T-helper 1 cell treated with Interleukin-12 subunit alpha and Interleukin-12 subunit beta and Interleukin-4 antibody, amounts not matched to agents 30 μg/mL and 1 μg/mL, for 36 hours (primary cell): ENCODE measurements around the gene CERK.

Source experiments
- H3K27ac Mint-ChIP-seq: one replicate; pipeline ENCODE4 v1.8.0; 2021; ENCODE audit warnings: mild to moderate bottlenecking, mixed read lengths
- H3K27me3 Mint-ChIP-seq: one replicate; pipeline ENCODE4 v1.8.0; 2021; ENCODE audit warnings: low read depth, mixed read lengths
- H3K36me3 Mint-ChIP-seq: one replicate; pipeline ENCODE4 v1.8.0; 2021; ENCODE audit warnings: low read depth, mixed read lengths
- H3K4me1 Mint-ChIP-seq: one replicate; pipeline ENCODE4 v1.8.0; 2021; ENCODE audit warnings: low read depth, mixed read lengths
- H3K4me3 Mint-ChIP-seq: one replicate; pipeline ENCODE4 v1.8.0; 2021; ENCODE audit warnings: mild to moderate bottlenecking, moderate library complexity, mixed read lengths
- H3K9me3 Mint-ChIP-seq: one replicate; pipeline ENCODE4 v1.8.0; 2021; ENCODE audit warnings: mixed read lengths

Gene CERK

GRCh38 chr22:46697811-46698515, 40.1 kb downstream of the CERK start:
- H3K27me3 Mint-ChIP-seq, result no peaks in the 10 kb centered on the region
- H3K4me1 Mint-ChIP-seq, result peaks cover 2% of the 10 kb centered on the region
- no peak overlapping the region for H3K4me3 Mint-ChIP-seq
- H3K36me3 Mint-ChIP-seq, result peaks cover 19% of the 10 kb centered on the region
- H3K9me3 Mint-ChIP-seq, result no peaks in the 10 kb centered on the region
- no peak overlapping the region for H3K27ac Mint-ChIP-seq

- no peaks in the 10 kb centered on the region for H3K9me3 Mint-ChIP-seq
- no peak overlapping the region for H3K27ac Mint-ChIP-seq
- no peaks in the 10 kb centered on the region for H3K27me3 Mint-ChIP-seq
- H3K4me3 Mint-ChIP-seq, result no peak overlapping the region
- H3K36me3 Mint-ChIP-seq, result peaks cover 22% of the 10 kb centered on the region
- H3K4me1 Mint-ChIP-seq, result peaks cover 2% of the 10 kb centered on the region
Measured at GRCh38 chr22:46696614-46697013, 41.4 kb downstream of the CERK start.

DNA sequence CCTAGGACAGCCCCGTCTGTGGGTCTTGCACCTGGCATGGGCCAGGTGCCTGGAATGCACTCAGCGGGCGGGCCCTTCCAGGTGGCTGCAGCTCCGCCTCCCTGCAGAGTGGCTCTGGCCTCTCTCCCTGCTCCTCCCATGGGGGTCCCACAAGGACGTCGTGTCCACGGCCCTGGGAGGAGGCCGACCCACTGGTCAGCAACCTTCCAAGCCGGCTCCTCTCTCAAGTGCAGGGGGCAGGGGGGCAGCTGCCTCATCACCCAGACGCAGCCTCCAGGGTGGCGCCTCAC, 41.9 kb downstream of the CERK start:
- peaks cover 26% of the 10 kb centered on the region for H3K36me3 Mint-ChIP-seq
- H3K9me3 Mint-ChIP-seq, result no peaks in the 10 kb centered on the region
- H3K4me3 Mint-ChIP-seq, result no peak overlapping the region
- no peak overlapping the region for H3K27ac Mint-ChIP-seq
- H3K27me3 Mint-ChIP-seq, result no peaks in the 10 kb centered on the region
- peaks cover 2% of the 10 kb centered on the region for H3K4me1 Mint-ChIP-seq

GRCh38 chr22:46695346-46696228, 42.5 kb downstream of the CERK start:
- Mint-ChIP-seq H3K36me3 (peaks cover 29% of the 10 kb centered on the region), H3K27ac (peak overlapping the region; percentile 36), H3K27me3 (no peaks in the 10 kb centered on the region), H3K4me1 (peaks cover 2% of the 10 kb centered on the region), H3K4me3 (no peak overlapping the region), H3K9me3 (no peaks in the 10 kb centered on the region)

GRCh38 chr22:46694416-46695170, 43.5 kb downstream of the CERK start:
- H3K27ac Mint-ChIP-seq, result no peak overlapping the region
- no peaks in the 10 kb centered on the region for H3K27me3 Mint-ChIP-seq
- no peak overlapping the region for H3K4me3 Mint-ChIP-seq
- H3K4me1 Mint-ChIP-seq, result peaks cover 2% of the 10 kb centered on the region
- H3K36me3 Mint-ChIP-seq, result peaks cover 29% of the 10 kb centered on the region
- H3K9me3 Mint-ChIP-seq, result no peaks in the 10 kb centered on the region

DNA sequence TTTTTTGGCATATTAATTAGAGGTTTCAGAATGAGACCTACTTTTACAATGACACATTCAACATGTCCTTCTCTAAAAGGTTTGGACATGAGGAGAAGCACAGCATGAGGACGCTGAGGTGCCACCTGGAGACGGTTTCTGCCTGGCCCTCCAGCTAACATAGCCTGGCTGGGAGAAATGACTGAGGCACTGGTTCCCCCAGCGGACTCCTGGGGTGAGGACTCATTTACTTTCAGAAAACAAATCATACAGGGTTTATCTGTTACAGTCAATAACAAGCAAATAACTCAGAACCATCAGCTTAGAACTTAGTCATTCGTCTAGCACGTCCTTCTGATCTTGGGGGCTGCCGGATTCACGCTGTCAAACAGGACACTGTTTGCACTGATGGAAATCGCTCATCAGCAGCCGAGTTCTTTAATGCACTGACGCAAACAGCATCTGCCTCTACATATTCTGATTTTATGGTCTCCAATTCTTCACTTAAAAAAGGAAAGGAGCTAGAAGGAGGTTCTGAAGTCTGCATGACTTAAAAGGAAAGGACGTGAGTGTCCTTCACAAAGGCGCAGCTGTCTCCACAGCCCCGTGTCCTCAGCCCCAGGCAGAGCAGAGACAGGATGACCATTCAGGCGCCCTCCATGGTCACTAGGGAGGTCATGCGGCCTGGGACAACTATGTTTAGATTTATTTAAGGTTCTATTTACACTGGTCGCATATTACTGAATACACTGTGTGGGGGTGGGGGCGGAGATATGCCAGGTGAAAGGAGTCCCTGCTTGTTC, 44.2 kb downstream of the CERK start:
- no peak overlapping the region for H3K27ac Mint-ChIP-seq
- H3K4me1 Mint-ChIP-seq, result peaks cover 2% of the 10 kb centered on the region
- peaks cover 24% of the 10 kb centered on the region for H3K36me3 Mint-ChIP-seq
- no peaks in the 10 kb centered on the region for H3K27me3 Mint-ChIP-seq
- H3K9me3 Mint-ChIP-seq, result no peaks in the 10 kb centered on the region
- no peak overlapping the region for H3K4me3 Mint-ChIP-seq

DNA sequence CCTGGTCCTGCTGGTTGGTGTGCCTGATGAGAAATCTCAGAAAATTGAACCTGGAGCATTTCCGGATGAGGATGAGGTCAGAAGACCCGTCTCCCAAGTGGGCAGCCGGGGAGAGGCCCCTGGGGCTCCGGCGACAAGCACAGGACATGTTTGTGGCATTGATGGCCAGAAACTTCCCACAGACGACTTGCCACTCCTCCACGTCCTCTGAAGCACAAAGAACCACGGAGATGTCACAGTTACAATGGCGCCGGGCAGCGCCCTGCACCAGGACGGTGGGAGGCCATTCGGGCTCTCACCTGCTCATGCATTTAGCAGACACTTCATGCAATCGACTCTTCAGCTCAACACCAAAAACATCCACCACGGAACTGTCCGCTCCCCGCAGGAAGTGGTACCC, 46.5 kb downstream of the CERK start:
- no peaks in the 10 kb centered on the region for H3K27me3 Mint-ChIP-seq
- H3K27ac Mint-ChIP-seq, result no peak overlapping the region
- no peak overlapping the region for H3K4me3 Mint-ChIP-seq
- H3K36me3 Mint-ChIP-seq, result peaks cover 28% of the 10 kb centered on the region
- H3K9me3 Mint-ChIP-seq, result no peaks in the 10 kb centered on the region
- H3K4me1 Mint-ChIP-seq, result peaks cover 3% of the 10 kb centered on the region

DNA sequence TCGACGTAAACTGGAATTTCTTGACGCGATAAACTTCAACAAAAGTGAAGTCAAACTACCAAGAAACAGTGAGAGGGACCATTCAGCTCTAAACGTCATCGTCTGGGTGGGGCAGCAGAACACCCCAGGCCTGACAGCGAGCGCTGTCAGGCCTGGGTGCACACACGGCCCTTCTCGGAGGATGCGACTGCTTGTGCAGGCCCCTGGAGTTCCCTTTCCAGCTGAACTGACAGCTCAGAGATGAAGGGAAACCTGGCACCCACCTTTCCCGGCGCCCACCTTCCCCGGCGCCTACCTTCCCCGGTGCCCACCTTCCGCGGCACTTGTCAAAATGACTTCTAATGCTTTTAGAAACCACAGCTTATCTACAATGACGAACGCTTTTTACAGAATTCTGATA, 47.9 kb downstream of the CERK start:
- peaks cover 33% of the 10 kb centered on the region for H3K36me3 Mint-ChIP-seq
- H3K9me3 Mint-ChIP-seq, result no peaks in the 10 kb centered on the region
- no peaks in the 10 kb centered on the region for H3K27me3 Mint-ChIP-seq
- no peak overlapping the region for H3K27ac Mint-ChIP-seq
- peaks cover 14% of the 10 kb centered on the region for H3K4me1 Mint-ChIP-seq
- H3K4me3 Mint-ChIP-seq, result no peak overlapping the region

DNA sequence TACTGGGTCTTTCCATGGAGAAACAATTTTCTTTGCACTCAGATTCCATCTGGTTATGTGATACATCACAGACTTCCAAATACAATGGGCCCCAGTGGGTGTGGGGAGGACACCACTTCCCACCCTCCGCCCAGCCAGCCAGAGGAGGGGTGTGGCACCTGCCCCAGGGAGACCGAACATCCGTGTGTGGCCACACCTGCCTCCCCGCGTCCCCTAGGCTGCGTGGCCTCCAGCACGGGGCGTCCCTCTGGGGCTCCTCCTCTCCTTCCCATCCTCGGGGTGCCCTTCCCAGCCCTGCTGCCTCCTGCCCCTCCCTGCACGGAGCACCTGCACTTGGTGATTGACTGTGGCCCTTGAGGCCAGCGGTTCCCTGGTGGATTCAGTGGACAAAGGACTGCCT, 49.1 kb downstream of the CERK start:
- Mint-ChIP-seq H3K4me1 (peaks cover 14% of the 10 kb centered on the region), H3K4me3 (no peak overlapping the region), H3K27me3 (no peaks in the 10 kb centered on the region), H3K36me3 (peaks cover 30% of the 10 kb centered on the region), H3K27ac (no peak overlapping the region), H3K9me3 (no peaks in the 10 kb centered on the region)

DNA sequence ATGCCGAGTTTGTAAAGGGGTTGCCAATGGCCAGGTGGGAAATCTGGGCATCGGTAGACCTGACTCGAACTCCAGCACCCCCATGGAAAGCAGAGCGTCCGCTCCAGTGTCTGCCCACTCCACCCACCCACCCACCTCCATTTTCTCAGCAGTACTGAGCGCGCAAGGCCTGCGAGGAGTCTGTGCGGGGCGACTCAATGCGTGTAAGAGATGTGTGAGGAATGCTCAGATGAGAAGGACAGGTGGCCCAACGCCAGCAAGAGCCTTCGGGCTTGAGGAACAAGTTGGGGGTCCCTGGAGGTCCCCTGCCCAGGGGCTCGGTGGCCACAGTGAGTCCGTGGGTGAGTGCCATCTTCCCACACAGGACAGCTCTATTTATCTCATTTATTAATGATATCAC, 50.6 kb downstream of the CERK start:
- H3K4me1 Mint-ChIP-seq, result peaks cover 14% of the 10 kb centered on the region
- H3K36me3 Mint-ChIP-seq, result peaks cover 30% of the 10 kb centered on the region
- H3K27ac Mint-ChIP-seq, result no peak overlapping the region
- no peak overlapping the region for H3K4me3 Mint-ChIP-seq
- H3K27me3 Mint-ChIP-seq, result no peaks in the 10 kb centered on the region
- H3K9me3 Mint-ChIP-seq, result no peaks in the 10 kb centered on the region

DNA sequence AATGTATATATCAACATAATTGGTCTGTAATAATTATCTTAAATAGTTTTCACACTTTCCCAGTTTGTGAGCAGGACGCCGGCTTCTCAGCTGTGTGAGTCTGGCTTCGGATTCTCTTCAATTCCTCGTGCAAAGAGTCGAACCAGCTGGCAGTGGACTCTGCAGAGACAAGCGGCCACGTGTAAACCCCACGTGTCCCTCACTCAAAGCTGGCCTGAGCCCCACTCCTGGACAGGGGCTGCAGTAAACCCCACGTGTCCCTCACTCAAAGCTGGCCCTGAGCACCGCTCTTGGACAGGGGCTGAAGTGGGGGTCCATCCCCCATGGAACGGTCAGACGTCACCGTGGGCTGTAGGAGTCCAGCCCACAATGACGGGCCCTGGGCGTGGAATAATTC, 51.0 kb downstream of the CERK start:
- Mint-ChIP-seq H3K36me3 (peaks cover 30% of the 10 kb centered on the region), H3K9me3 (no peaks in the 10 kb centered on the region), H3K27ac (no peak overlapping the region), H3K4me1 (peaks cover 14% of the 10 kb centered on the region), H3K27me3 (no peaks in the 10 kb centered on the region), H3K4me3 (no peak overlapping the region)

DNA sequence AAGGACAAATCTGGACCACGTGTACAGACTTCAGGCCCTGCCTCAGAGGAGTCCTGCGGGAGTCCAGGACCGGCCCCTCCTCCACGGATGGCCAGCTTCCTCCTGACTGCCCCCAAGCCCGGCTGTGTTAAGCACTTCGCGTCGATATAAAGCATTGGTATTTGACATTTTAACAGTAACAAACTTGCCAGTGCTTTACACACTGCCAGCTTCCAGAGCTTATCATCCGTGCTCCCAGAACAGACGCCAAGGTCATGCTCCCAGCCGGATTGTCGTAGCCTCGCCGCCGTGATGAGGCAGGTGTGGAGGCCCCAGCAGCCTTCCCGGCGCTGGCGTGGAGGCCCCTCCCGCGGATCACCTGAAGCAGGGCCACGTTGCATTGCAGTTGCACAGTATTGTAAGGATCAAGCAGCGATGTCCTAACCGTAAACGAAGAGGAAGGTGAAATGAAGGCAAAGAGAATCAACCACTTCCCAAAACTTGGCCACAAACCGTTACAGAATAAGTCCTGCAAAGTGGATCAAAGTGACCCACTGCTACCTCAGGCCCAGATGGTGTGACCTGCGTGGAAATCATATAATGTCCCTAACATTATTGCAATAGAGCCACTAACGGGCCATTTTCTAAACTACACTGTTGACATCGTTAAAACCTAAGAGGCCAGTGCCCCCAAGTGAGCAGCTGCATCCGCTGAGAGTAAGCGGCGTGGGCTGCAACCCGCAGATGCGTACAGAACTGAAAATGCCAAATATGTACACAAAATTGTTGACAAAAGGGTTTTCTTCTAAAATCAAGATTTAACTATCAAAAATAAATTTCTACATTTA, 51.6 kb downstream of the CERK start:
- Mint-ChIP-seq H3K27me3 (no peaks in the 10 kb centered on the region), H3K4me1 (peaks cover 14% of the 10 kb centered on the region), H3K36me3 (peaks cover 25% of the 10 kb centered on the region), H3K9me3 (no peaks in the 10 kb centered on the region), H3K4me3 (no peak overlapping the region), H3K27ac (no peak overlapping the region)

GRCh38 chr22:46684706-46685105, 53.3 kb downstream of the CERK start:
- Mint-ChIP-seq H3K4me3 (no peak overlapping the region), H3K27ac (no peak overlapping the region), H3K27me3 (no peaks in the 10 kb centered on the region), H3K36me3 (peaks cover 20% of the 10 kb centered on the region), H3K4me1 (peaks cover 14% of the 10 kb centered on the region), H3K9me3 (no peaks in the 10 kb centered on the region)
